HuH-7.5 (cell line): ENCODE data around the gene PCBP3.
"Not testable (repeated sequence)": the region's sequence is repeated elsewhere in the genome, so short reads cannot be mapped to it uniquely, and the experiment has no call there.

Experiments
- DNase-seq: peaks from one replicate; pipeline ENCODE4 v3.0.0; 2011; ENCODE audit warnings: low spot score

Gene PCBP3

GRCh38 chr21:45788198-45788597 is 144.7 kb downstream of the PCBP3 start:
- DNase-seq, result no peak

GRCh38 chr21:45788637-45789506 is 145.3 kb downstream of the PCBP3 start:
- DNase-seq, result no peak

- no peak for DNase-seq
Observed at GRCh38 chr21:45790427-45790826, 146.9 kb downstream of the PCBP3 start.

- DNase-seq, result no peak
Observed at GRCh38 chr21:45791562-45792418, 148.3 kb downstream of the PCBP3 start.

- DNase-seq, result no peak
Observed at GRCh38 chr21:45792682-45793383, 149.3 kb downstream of the PCBP3 start.

- no peak for DNase-seq
Observed at GRCh38 chr21:45794027-45794426, 150.5 kb downstream of the PCBP3 start.

GRCh38 chr21:45796003-45796402 is 152.5 kb downstream of the PCBP3 start:
- no peak for DNase-seq

- no peak for DNase-seq
Observed at GRCh38 chr21:45797338-45797737, 153.8 kb downstream of the PCBP3 start.

GRCh38 chr21:45799765-45800338 is 156.3 kb downstream of the PCBP3 start:
- DNase-seq, result no peak

GRCh38 chr21:45800339-45801080 is 157.0 kb downstream of the PCBP3 start:
- no peak for DNase-seq

GRCh38 chr21:45801129-45801964 is 157.8 kb downstream of the PCBP3 start:
- DNase-seq, result no peak

GRCh38 chr21:45801989-45802388 is 158.5 kb downstream of the PCBP3 start:
- no peak for DNase-seq

- no peak for DNase-seq
Observed at GRCh38 chr21:45802425-45802824, 158.9 kb downstream of the PCBP3 start.

- no peak for DNase-seq
Observed at GRCh38 chr21:45802956-45803617, 159.6 kb downstream of the PCBP3 start.

- DNase-seq, result no peak
Observed at GRCh38 chr21:45803618-45804340, 160.3 kb downstream of the PCBP3 start.

GRCh38 chr21:45804809-45805313 is 161.3 kb downstream of the PCBP3 start:
- DNase-seq, result no peak

- DNase-seq, result no peak
Observed at GRCh38 chr21:45805321-45805720, 161.8 kb downstream of the PCBP3 start.

GRCh38 chr21:45806042-45806441 is 162.5 kb downstream of the PCBP3 start:
- no peak for DNase-seq

- DNase-seq, result not testable (repeated sequence)
Observed at GRCh38 chr21:45808663-45809062, 165.1 kb downstream of the PCBP3 start.
